HG02610 (cell line): ENCODE data around the gene CCDC85A.
A peak's percentile ranks its signal among the peaks of the same experiment; 100 is the strongest.
"Not testable (repeated sequence)": the region's sequence is repeated elsewhere in the genome, so short reads cannot be mapped to it uniquely, and the experiment has no call there.

Source experiments
- ATAC-seq: cut with Tn5 transposase; IDR thresholded peaks from one replicate; pipeline ENCODE4 v1.9.1; 2021; ENCODE audit warnings: mild to moderate bottlenecking, moderate library complexity; ENCODE audit not compliant: unreplicated experiment

The CCDC85A gene

DNA sequence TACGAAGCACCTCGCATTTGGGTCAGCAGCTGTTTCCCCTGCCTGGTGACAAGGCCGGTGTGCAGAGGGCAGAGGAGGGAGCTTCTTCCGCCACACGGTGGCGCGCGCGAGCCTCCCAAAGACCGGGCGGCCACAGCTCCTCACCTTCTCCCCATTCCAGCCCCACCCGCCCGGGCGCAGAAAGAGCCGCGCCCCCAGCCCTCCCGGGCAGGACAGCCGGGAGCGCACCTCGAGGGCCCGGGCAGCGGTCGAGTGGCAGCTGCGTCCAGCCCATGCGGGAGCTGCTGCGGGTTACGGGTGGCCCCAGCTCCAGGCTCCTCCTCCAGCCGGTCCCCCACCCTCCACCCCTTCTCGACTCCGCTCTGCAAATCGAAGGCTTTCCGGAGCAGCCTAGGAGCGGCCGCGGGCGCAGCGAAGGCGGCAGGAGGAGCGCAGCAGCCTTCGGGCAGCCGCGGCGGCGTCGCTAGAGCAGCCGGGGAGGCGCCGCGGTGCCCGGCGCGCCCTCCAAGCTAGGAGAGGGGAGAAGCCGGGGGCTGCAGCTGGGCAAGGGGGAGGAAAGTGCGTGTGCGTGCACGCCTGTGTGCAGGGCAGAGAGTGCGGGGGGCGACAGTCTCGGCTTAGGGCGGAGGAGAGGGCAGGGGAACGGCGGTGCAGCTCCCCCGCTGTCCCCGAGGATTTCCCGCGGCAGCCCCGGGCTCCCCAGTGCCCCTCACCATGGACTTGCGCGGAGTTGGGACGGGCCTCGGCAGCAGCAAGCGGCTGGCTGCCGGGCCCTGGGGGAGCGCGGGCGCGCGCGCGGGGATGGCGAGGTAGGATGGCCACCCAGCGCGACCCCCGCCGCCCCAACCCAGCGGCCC lies at the start of gene CCDC85A:
Gene CCDC85A, plus strand, starts transcription at position 348 of the 857 bp plus-strand sequence. CDS start 635 bp downstream, outside the sequence.
- peak; percentile 96 for ATAC-seq

DNA sequence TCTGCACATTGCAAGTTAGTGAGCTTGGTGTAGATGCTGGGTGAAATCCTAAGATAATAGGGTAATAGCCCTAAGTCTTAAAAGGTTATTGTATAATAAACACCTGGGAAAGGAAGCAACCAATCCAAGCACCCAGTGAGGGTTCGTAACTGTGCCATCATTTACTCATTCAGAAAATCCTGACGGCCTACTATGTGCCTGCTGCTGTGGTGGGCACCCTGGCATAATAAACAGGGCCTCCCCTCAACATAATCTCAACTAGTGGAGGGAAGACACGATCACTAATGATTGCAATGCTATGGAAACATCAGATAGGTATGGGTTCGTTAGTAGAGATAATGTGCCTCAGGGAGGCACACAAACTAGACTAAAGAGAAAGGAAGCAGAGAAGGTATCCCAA lies 48.9 kb upstream of the CCDC85A start:
- ATAC-seq, result no peak

DNA sequence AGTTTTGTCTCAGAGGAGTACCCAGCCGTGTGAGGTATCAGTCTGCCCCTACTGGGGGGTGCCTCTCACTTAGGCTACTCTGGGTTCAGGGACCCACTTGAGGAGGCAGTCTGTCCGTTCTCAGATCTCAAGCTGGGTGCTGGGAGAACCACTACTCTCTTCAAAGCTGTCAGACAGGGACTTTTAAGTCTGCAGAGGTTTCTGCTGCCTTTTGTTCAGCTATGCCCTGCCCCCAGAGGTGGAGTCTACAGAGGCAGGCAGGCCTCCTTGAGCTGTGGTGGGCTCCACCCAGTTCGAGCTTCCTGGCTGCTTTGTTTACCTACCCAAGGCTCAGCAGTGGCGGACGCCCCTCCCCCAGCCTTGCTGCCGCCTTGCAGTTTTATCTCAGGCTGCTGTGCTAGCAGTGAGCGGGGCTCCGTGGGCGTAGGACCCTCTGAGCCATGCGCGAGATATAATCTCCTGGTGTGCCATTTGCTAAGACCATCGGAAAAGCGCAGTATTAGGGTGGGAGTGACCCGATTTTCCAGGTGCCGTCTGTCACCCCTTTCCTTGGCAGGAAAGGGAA lies 41.2 kb upstream of the CCDC85A start:
- not testable (repeated sequence) for ATAC-seq

DNA sequence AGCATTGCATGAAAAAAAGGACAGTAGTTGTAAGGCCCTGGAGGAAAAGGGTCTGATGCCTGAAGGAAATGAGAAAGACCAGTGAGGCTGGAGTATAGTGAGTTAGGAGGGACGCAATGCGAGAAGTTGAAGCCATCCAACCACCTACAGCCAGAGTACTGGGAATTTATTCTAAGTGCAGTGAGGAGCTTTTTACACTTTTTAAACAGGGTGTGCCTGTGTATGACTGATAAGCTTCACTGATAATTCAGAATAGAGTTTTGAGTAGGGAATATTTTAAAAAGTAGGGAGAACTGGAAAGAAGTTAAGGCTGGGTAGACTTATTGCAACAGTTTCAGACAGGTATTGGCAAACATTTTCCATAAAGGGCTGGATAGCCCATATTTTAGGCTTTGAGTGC lies 35.9 kb upstream of the CCDC85A start:
- ATAC-seq, result no peak

DNA sequence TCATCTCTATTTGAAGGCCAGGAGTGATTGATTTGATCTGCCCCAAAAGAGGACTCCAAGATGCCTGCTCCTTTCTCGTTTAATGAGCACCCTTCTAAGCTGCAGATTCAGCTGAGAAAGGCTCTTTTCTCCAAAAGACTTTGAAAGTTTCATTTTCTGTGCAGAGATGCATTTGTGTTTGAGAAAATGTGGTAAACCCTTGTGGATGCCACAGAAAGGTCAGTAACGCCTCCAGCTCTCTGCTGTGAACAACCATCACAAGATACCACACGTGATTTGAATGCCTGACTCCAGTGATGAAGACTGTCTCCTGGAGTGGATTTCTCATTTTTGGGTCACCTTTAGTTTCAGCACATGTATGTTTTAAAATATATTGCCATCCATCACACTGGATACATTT lies 35.0 kb upstream of the CCDC85A start:
- no peak for ATAC-seq

DNA sequence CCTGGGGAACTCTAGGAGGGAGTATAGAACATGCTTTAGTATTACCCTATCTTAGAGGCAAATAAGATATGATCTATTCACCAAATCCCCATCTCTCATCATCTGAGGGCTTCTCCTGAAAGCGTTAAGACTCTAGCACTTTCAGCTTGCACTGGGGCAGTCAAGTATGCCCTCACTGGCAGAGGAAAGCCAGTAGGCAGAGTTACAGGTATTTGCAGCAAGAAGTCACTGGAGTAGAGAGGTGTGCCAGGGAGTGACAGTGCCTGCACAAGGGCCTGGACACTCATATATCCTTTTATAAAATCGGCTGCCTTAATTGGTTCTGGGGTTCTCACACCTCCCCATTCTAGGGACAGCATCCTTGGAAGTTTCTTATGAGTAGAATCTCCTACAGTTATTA lies 31.9 kb upstream of the CCDC85A start:
- ATAC-seq, result no peak

DNA sequence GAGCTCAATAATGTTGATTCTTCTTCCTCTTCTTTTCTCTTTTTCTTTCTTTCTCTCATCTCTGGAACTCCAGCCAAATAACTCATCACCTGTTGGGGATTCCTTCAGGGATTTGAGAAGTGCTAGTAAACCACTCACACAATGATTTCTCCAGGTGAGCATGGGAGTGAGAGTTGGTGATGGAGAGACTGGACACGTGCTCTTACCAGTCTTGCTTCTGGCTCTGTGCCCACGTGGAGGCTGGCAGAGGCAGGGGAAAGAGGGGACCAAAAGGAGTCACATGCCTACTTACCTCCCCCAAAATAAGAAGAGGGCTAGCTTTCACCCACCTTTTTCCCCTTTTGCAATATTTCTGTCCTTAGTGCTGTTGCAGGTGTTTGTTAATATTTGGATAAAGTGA lies 28.6 kb upstream of the CCDC85A start:
- ATAC-seq, result no peak

DNA sequence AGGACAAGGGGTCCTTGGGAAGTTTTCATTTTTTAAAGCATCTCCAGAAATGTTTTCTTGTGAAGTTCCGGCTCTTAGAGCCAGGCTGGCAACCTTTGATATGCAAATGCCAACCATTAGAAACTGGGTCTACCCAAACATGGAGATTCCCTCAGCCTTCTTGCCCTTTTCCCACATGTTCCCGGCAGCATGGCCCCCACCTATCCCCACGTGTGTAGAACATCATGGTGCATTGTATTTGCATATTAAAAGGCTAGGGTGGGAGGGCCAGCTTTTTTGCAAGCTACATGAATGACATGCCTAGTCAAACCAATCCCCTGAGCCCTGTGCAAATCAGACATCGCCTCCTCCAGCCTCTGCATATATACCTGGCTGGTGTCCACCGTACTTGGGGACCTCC lies 23.9 kb upstream of the CCDC85A start:
- not testable (repeated sequence) for ATAC-seq

DNA sequence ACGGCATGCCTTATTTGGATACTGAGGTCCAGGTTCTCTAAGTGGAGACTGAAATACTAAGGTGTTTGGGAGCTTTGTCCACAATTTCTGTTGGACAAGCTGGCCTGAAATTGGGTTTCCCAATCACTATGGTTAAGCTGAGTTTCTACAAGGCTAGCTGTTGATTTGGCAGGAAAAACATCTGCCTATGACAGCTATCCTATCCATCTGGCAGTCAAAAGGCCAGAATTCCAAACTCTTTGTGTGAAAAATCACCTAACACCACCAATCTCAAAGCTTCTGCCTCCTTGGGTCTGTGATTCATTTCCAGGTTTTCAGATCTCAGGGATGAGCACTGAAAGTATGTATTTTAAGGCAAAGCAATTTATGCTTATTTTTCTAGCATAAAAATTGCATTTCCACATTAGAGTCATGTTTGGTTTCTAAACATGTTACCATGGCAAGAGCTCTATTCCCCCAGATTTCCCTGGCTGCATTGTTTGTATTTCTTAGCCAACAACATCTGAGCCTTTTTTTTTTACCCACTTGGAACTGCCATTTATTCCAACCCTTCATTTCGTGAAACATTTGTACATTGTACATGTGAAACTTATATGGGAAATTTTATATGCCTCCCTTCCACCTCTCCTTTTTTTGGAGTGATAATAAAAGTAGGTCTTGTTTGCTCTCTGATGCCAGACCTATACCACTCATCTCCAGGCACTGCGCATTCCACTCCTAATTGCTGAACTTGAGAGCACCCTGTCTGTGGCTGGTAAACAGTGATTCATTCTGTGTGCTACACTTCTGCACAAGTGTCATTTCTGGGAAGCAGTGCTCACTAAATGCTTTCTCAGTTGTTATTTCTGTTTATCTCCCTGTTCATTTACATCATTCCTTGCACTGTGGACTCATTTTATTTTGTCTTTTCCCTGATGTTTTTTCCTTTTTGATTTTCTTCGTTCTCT lies 15.9 kb upstream of the CCDC85A start:
- ATAC-seq, result no peak

DNA sequence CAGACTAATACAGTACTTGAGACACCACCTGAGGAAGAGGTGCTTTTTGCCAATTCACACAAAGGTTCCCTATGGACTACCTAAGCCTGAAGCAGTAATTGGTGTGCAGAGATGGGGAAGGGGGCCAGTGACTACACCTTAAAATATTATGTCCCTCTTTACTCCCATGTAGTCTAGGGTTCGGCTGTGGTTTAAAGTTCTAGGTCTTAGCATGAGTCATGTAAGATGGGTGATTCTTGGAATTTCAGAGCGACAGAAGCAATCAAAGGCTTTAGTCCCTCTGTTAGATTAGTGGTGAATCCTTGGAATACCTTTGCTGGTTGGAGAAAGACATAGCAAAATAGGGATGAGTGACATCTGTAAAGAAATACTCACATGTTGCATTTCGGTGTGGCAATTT lies 14.3 kb upstream of the CCDC85A start:
- no peak for ATAC-seq

DNA sequence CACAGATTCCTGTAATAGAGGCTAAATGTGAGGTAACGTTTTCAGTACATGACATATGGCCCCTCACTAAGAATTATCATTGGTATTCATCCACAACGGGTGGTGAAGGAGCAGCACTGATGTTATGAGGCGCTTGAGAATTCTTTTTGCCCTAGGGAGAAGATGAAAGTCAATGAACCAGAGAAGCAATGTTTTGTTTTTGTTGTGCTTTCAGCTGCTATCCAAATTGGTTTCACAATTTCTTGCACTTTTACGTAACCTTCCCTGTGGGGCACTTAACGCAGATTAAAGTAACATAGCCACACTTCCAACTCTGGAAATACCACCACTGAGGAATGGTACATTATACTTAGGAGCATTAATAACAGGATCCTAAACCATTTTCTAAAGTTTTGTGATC lies 13.3 kb upstream of the CCDC85A start:
- ATAC-seq, result no peak

DNA sequence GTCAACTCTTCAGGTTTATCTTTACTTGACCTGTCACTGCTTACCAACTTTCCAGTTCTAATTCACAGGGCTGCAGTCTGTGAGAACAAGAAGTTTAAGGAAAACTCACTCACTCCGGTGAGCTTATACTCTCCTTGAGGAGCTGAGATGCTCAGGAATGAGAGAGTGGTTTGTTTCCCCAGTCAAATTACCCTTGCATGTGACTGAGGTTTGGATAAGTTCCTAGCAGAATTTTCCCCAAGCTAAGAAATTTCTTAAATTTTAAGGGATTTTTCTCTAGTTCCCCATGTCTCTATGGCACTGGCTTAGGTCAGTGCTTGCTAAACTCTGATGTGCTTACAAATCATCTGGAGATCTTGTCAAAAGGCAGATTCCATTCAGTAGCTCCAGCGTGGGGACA lies 12.8 kb upstream of the CCDC85A start:
- ATAC-seq, result no peak

DNA sequence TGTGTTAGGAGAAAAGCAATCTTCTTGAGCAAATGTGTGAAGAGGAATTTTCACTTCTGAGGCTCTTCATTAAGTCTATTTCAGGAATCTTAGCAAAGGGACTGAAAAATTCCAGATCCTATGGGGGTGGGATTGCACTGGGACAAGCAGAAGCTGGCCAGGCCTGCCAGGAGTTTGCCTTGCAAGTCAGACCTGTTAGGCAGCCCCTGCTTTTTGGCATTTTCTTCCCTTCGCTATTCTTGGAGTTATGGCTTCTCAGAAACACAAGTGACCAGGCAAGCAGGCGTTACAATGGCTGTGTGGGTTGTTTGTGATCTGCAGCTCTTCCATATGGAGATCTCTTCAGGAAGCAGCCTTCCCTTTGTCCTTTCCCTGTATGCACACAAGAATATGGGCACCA lies 8.0 kb upstream of the CCDC85A start:
- no peak for ATAC-seq

DNA sequence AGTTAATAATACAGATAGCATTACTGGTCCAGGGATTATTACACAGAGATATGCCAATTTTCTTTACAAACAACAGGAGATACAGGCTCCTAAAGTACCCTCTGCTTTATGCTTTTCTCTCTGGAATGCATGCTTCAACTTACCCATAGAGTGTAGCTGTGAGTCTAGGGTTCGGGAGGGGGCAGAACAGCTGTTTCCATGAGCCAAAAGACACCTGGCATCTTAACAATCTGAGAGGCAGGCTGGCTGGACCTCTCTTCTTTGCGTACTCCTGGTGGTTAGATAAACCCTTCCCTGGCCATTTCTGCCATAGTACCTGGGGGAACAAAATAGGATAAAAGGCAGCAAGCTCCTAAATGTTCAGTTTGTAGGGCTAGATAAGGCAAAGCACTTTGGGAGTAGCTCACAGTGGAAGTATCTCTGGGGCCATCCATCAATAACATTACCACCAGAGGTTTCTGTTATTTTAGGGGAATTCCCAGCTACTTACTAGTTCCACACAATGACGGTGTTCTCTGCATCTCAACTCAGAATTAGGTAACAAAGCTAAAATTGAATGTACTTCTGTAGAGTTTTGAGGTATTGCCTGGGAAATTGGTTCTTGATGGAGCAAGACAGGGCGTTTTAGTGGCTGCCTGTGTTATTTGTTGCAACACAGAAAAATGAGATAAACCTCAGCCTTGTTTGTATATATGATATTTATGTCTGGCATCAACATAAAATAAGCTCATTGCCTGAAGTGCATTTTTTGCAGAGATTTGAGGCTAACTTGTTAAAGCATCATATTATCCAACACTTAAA lies 6.2 kb upstream of the CCDC85A start:
- peak; percentile 98 for ATAC-seq

DNA sequence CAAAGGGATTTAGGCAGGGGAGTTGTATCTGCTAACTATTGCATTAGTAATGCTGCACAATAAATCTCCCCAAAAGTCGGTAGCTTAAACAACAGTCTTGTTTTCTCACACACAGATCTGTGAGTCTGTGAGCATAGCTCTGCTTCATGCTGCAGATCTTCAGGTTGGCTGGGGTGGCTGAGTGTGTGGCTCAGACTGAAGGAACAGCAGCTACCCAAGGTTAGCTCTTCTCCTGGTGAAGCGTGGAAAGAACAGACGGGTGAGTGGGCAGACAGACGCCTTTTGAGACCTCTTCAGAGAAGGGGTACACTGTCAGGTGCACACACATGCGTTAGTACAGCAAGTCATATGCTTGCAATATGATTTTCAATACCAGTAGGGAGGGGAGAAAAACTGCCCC lies 3.9 kb upstream of the CCDC85A start:
- no peak for ATAC-seq

DNA sequence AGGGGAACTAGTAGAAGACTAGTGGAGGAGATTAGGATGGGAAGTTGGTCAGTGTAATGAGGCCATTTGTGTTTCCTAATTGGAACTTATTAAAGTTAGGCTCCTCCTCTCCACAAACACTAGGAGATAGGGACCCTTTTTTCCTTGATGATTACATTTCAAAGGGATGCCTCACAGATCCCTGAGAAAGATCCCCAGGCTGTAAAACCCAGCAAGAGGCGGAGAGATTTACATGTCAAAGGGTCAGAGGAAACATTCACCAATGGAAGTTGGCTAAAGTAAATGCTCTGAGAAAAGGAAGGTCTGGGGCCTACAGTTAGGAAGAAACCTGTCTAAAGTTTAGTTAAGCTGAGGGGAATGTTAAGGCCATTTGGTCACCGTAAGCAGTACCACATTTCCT lies 1.4 kb upstream of the CCDC85A start:
- no peak for ATAC-seq

DNA sequence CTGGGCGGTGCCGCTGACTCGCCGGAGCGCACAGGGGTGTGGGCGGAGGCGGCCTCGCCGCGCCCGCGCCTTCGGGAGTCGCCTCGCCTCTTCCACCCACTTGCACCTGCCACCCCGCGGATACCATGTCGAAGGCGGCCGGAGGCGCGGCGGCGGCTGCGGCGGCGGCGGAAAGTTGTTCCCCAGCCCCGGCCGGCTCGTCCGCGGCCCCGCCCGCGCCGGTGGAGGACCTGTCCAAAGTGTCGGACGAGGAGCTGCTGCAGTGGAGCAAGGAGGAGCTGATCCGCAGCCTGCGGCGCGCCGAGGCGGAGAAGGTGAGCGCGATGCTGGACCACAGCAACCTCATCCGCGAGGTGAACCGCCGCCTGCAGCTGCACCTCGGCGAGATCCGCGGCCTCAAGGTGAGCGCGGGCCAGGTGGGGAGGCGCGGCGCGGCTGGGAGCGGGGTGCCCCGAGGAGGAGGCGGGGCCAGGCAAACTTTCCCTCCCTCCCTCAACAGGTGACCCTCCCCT lies 766 bp downstream of the CCDC85A start:
- ATAC-seq, result no peak

DNA sequence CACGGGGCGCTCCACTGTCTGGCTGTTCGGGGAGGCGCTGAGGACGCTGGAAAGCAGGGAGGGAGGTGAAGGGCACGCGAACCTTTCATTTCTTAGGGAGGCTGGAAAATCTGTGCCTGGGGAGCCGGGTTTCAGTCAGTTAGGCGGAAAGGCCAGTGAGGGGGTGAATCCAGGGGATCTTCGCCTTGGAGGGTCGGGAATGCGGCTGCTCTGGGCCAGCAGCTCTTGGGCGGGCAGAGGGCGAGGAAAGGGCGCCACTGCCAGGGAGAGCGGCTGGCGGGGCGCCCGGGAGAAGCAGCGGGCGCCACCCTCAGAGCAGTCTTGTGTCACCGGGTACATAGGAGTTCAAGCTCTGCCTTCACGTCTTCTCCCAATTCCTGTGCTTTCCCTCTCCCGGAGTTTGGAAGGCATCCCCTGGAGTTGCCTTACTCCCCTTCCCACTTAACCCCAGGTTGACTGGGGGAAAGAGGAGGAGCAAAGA lies 1.4 kb downstream of the CCDC85A start:
- ATAC-seq, result no peak

DNA sequence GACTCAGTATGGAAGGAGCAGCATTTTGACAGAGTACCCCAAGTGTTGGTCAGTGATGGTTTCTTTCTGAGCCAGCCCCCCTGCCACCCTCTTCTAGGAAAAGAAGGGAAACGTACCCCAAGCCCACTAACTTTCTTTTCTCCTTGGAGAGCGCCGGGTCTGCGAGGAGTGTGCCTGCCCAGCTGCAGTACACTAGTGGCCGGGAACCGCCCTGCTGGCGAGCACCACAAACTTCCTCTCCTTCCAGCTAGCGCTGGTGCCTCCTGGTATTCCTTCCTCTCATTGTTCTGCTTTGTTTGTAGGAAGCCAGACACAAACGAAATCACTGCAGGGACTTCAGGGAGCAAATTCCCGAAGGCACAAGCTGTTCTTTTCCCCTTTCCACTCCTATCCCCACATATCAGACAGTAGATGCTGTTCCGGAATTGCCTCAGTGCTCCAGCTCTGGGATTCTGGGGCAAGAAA lies 1.8 kb downstream of the CCDC85A start:
- no peak for ATAC-seq

DNA sequence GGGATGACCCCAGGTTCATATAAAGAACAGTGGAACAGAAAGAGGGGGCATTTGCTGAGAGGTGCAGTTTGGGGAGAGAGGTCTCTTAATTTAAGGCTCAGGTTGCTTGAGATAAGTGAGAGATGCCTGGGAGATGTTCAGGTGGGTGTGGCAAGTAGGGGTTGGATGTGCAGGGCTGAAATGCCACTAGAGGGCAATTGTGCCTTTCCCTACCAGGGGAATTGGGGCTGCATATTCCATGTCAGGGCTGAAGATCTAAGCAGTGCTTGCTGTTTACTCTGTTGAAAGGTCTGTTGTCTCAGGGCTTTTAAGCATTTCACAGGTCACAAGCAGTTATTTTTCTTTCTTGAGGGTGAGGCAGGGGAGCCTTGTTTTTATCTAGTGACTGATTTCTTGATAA lies 7.8 kb downstream of the CCDC85A start:
- ATAC-seq, result no peak
